GM18867 (cell line): ENCODE results near the gene C9orf153.
"Not testable (repeated sequence)": the region's sequence is repeated elsewhere in the genome, so short reads cannot be mapped to it uniquely, and the experiment has no call there.

Experiments
- ATAC-seq: cut with Tn5 transposase; IDR thresholded peaks from one replicate; pipeline ENCODE4 v1.9.1; 2021; ENCODE audit warnings: mild to moderate bottlenecking, moderate library complexity; ENCODE audit not compliant: unreplicated experiment

The C9orf153 gene

GRCh38 chr9:86259557-86259956 is at the start of gene C9orf153:
C9orf153 (minus strand) TSS chr9:86259657; CDS start chr9:86229603, 30,054 bp downstream.
- no peak for ATAC-seq

- ATAC-seq: no peak
These were observed 49.2 kb upstream of the C9orf153 start for GRCh38 chr9:86308687-86309086.

GRCh38 chr9:86304236-86304730 is 44.8 kb upstream of the C9orf153 start:
- ATAC-seq: no peak

- ATAC-seq: no peak
These were observed 44.0 kb upstream of the C9orf153 start for GRCh38 chr9:86303316-86303975.

- no peak for ATAC-seq
These were observed 42.2 kb upstream of the C9orf153 start for GRCh38 chr9:86301686-86302085.

- ATAC-seq: no peak
These were observed 41.2 kb upstream of the C9orf153 start for GRCh38 chr9:86300701-86301100.

GRCh38 chr9:86298873-86299272 is 39.4 kb upstream of the C9orf153 start:
- ATAC-seq: no peak

- not testable (repeated sequence) for ATAC-seq
These were observed 30.9 kb upstream of the C9orf153 start for GRCh38 chr9:86290341-86290740.

- ATAC-seq: no peak
These were observed 29.2 kb upstream of the C9orf153 start for GRCh38 chr9:86288499-86289198.

GRCh38 chr9:86287013-86287412 is 27.6 kb upstream of the C9orf153 start:
- ATAC-seq: no peak

GRCh38 chr9:86286278-86286677 is 26.8 kb upstream of the C9orf153 start:
- no peak for ATAC-seq

- no peak for ATAC-seq
These were observed 25.8 kb upstream of the C9orf153 start for GRCh38 chr9:86285261-86285660.

GRCh38 chr9:86282979-86283535 is 23.6 kb upstream of the C9orf153 start:
- ATAC-seq: peak; percentile 21

GRCh38 chr9:86282077-86282978 is 22.9 kb upstream of the C9orf153 start, which contains the start of gene ISCA1:
ISCA1 (minus strand) TSS chr9:86282538; CDS start chr9:86282458, 80 bp downstream.
- peak; percentile 82 for ATAC-seq

GRCh38 chr9:86281593-86282076 is 22.2 kb upstream of the C9orf153 start:
- ATAC-seq: peak; percentile 30

- ATAC-seq: no peak
These were observed 21.1 kb upstream of the C9orf153 start for GRCh38 chr9:86280580-86280979.

- no peak for ATAC-seq
These were observed 20.4 kb upstream of the C9orf153 start for GRCh38 chr9:86279839-86280238.

- ATAC-seq: no peak
These were observed 17.6 kb upstream of the C9orf153 start for GRCh38 chr9:86277072-86277471.

- no peak for ATAC-seq
These were observed 16.5 kb upstream of the C9orf153 start for GRCh38 chr9:86275962-86276361.

- no peak for ATAC-seq
These were observed 15.6 kb upstream of the C9orf153 start for GRCh38 chr9:86274821-86275643.
